ENCODE data around the gene MAML1.

MAML1 gene

GRCh38 chr5:179774442-179774841 is 41.8 kb downstream of the MAML1 start:
- no peak for TF ChIP-seq CTCF (IDR thresholded peaks at IDR 0.05)

- no peak for TF ChIP-seq CTCF (IDR thresholded peaks at IDR 0.05)
Measured at GRCh38 chr5:179776411-179776938, 43.9 kb downstream of the MAML1 start.

GRCh38 chr5:179777456-179777855 is 44.8 kb downstream of the MAML1 start:
- no peak for TF ChIP-seq CTCF (IDR thresholded peaks at IDR 0.05)

- TF ChIP-seq CTCF (IDR thresholded peaks at IDR 0.05), result no peak
Measured at GRCh38 chr5:179777909-179778308, 45.3 kb downstream of the MAML1 start.

GRCh38 chr5:179778591-179778990 is 46.0 kb downstream of the MAML1 start:
- TF ChIP-seq CTCF (IDR thresholded peaks at IDR 0.05), result no peak

GRCh38 chr5:179779826-179780225 is 47.2 kb downstream of the MAML1 start:
- no peak for TF ChIP-seq CTCF (IDR thresholded peaks at IDR 0.05)

GRCh38 chr5:179780362-179780761 is 47.7 kb downstream of the MAML1 start:
- no peak for TF ChIP-seq CTCF (IDR thresholded peaks at IDR 0.05)

- TF ChIP-seq CTCF (IDR thresholded peaks at IDR 0.05), result no peak
Measured at GRCh38 chr5:179781846-179782245, 49.2 kb downstream of the MAML1 start.
